ENCODE measurements around the gene AKAP11. TPM values are rescaled to one million over a fixed set of nuclear protein-coding genes. Genes with fewer than 3 reads are reported as not detected.
A peak's percentile ranks its signal among the peaks of the same experiment; 100 is the strongest.
"Not testable (repeated sequence)": the region's sequence is repeated elsewhere in the genome, so short reads cannot be mapped to it uniquely, and the experiment has no call there.

Gene AKAP11
- 20.3 TPM for total RNA-seq

- Histone ChIP-seq H3K4me1 (ENCODE audit: insufficient read depth, low read length) (peaks cover 42% of the 10 kb centered on the region), H3K9me3 (ENCODE audit: low read depth, low read length) (no peaks in the 10 kb centered on the region), H3K4me3 (ENCODE audit: low read length) (peak within 1 kb of the TSS; percentile 67), H3K27me3 (ENCODE audit: insufficient read depth, low read length) (no peaks in the 10 kb centered on the region)
Observed at GRCh38 chr13:42272115-42272803, at the start of gene AKAP11. Gene AKAP11 (plus strand): TSS chr13:42272152. CDS start chr13:42286349, 14,197 bp downstream.

- no peaks in the 10 kb centered on the region for H3K9me3 ChIP-seq (ENCODE audit: low read depth, low read length)
- no peaks in the 10 kb centered on the region for H3K27me3 ChIP-seq (ENCODE audit: insufficient read depth, low read length)
- H3K4me1 ChIP-seq (ENCODE audit: insufficient read depth, low read length), result no peaks in the 10 kb centered on the region
- no peak overlapping the region for H3K4me3 ChIP-seq (ENCODE audit: low read length)
Observed at GRCh38 chr13:42223681-42224080, 48.3 kb upstream of the AKAP11 start.

GRCh38 chr13:42225051-42225450 lies 46.9 kb upstream of the AKAP11 start:
- H3K27me3 ChIP-seq (ENCODE audit: insufficient read depth, low read length), result no peaks in the 10 kb centered on the region
- H3K9me3 ChIP-seq (ENCODE audit: low read depth, low read length), result no peaks in the 10 kb centered on the region
- no peak overlapping the region for H3K4me3 ChIP-seq (ENCODE audit: low read length)
- no peaks in the 10 kb centered on the region for H3K4me1 ChIP-seq (ENCODE audit: insufficient read depth, low read length)

- H3K4me3 ChIP-seq (ENCODE audit: low read length); H3K27me3 ChIP-seq (ENCODE audit: insufficient read depth, low read length); H3K9me3 ChIP-seq (ENCODE audit: low read depth, low read length); H3K4me1 ChIP-seq (ENCODE audit: insufficient read depth, low read length): not testable (repeated sequence)
Observed at GRCh38 chr13:42226759-42227158, 45.2 kb upstream of the AKAP11 start.

- Histone ChIP-seq H3K9me3 (ENCODE audit: low read depth, low read length) (no peaks in the 10 kb centered on the region), H3K4me3 (ENCODE audit: low read length) (no peak overlapping the region), H3K4me1 (ENCODE audit: insufficient read depth, low read length) (no peaks in the 10 kb centered on the region), H3K27me3 (ENCODE audit: insufficient read depth, low read length) (no peaks in the 10 kb centered on the region)
Observed at GRCh38 chr13:42228527-42228926, 43.4 kb upstream of the AKAP11 start.

- H3K9me3 ChIP-seq (ENCODE audit: low read depth, low read length), result no peaks in the 10 kb centered on the region
- no peaks in the 10 kb centered on the region for H3K4me1 ChIP-seq (ENCODE audit: insufficient read depth, low read length)
- H3K27me3 ChIP-seq (ENCODE audit: insufficient read depth, low read length), result no peaks in the 10 kb centered on the region
- no peak overlapping the region for H3K4me3 ChIP-seq (ENCODE audit: low read length)
Observed at GRCh38 chr13:42229287-42229686, 42.7 kb upstream of the AKAP11 start.

GRCh38 chr13:42232671-42233070 lies 39.3 kb upstream of the AKAP11 start:
- Histone ChIP-seq H3K4me1 (ENCODE audit: insufficient read depth, low read length) (no peaks in the 10 kb centered on the region), H3K4me3 (ENCODE audit: low read length) (no peak overlapping the region), H3K9me3 (ENCODE audit: low read depth, low read length) (no peaks in the 10 kb centered on the region), H3K27me3 (ENCODE audit: insufficient read depth, low read length) (no peaks in the 10 kb centered on the region)

GRCh38 chr13:42233726-42234125 lies 38.2 kb upstream of the AKAP11 start:
- no peaks in the 10 kb centered on the region for H3K4me1 ChIP-seq (ENCODE audit: insufficient read depth, low read length)
- H3K4me3 ChIP-seq (ENCODE audit: low read length), result no peak overlapping the region
- no peaks in the 10 kb centered on the region for H3K27me3 ChIP-seq (ENCODE audit: insufficient read depth, low read length)
- no peaks in the 10 kb centered on the region for H3K9me3 ChIP-seq (ENCODE audit: low read depth, low read length)

GRCh38 chr13:42239161-42239560 lies 32.8 kb upstream of the AKAP11 start:
- H3K4me3 ChIP-seq (ENCODE audit: low read length), result no peak overlapping the region

GRCh38 chr13:42239644-42240043 lies 32.3 kb upstream of the AKAP11 start:
- Histone ChIP-seq H3K27me3 (ENCODE audit: insufficient read depth, low read length) (no peaks in the 10 kb centered on the region), H3K4me3 (ENCODE audit: low read length) (no peak overlapping the region), H3K9me3 (ENCODE audit: low read depth, low read length) (no peaks in the 10 kb centered on the region), H3K4me1 (ENCODE audit: insufficient read depth, low read length) (no peaks in the 10 kb centered on the region)

More at GRCh38 chr13:42239161-42239560, 32.8 kb upstream of the AKAP11 start:
- H3K27me3 ChIP-seq (ENCODE audit: insufficient read depth, low read length), result no peaks in the 10 kb centered on the region
- H3K4me1 ChIP-seq (ENCODE audit: insufficient read depth, low read length), result no peaks in the 10 kb centered on the region
- H3K9me3 ChIP-seq (ENCODE audit: low read depth, low read length), result no peaks in the 10 kb centered on the region

- H3K4me3 ChIP-seq (ENCODE audit: low read length), result no peak overlapping the region
- H3K4me1 ChIP-seq (ENCODE audit: insufficient read depth, low read length), result no peaks in the 10 kb centered on the region
- no peaks in the 10 kb centered on the region for H3K9me3 ChIP-seq (ENCODE audit: low read depth, low read length)
- no peaks in the 10 kb centered on the region for H3K27me3 ChIP-seq (ENCODE audit: insufficient read depth, low read length)
Observed at GRCh38 chr13:42246541-42246940, 25.4 kb upstream of the AKAP11 start.

- Histone ChIP-seq H3K27me3 (ENCODE audit: insufficient read depth, low read length) (no peaks in the 10 kb centered on the region), H3K4me3 (ENCODE audit: low read length) (no peak overlapping the region), H3K9me3 (ENCODE audit: low read depth, low read length) (no peaks in the 10 kb centered on the region), H3K4me1 (ENCODE audit: insufficient read depth, low read length) (no peaks in the 10 kb centered on the region)
Observed at GRCh38 chr13:42247883-42248282, 24.1 kb upstream of the AKAP11 start.

GRCh38 chr13:42255886-42256285 lies 16.1 kb upstream of the AKAP11 start:
- Histone ChIP-seq H3K4me3 (ENCODE audit: low read length) (no peak overlapping the region), H3K9me3 (ENCODE audit: low read depth, low read length) (no peaks in the 10 kb centered on the region), H3K4me1 (ENCODE audit: insufficient read depth, low read length) (no peaks in the 10 kb centered on the region), H3K27me3 (ENCODE audit: insufficient read depth, low read length) (no peaks in the 10 kb centered on the region)

- no peaks in the 10 kb centered on the region for H3K4me1 ChIP-seq (ENCODE audit: insufficient read depth, low read length)
- no peak overlapping the region for H3K4me3 ChIP-seq (ENCODE audit: low read length)
- H3K27me3 ChIP-seq (ENCODE audit: insufficient read depth, low read length), result no peaks in the 10 kb centered on the region
- no peaks in the 10 kb centered on the region for H3K9me3 ChIP-seq (ENCODE audit: low read depth, low read length)
Observed at GRCh38 chr13:42258747-42259146, 13.2 kb upstream of the AKAP11 start.

GRCh38 chr13:42259515-42259914 lies 12.4 kb upstream of the AKAP11 start:
- Histone ChIP-seq H3K4me1 (ENCODE audit: insufficient read depth, low read length) (no peaks in the 10 kb centered on the region), H3K27me3 (ENCODE audit: insufficient read depth, low read length) (no peaks in the 10 kb centered on the region), H3K9me3 (ENCODE audit: low read depth, low read length) (no peaks in the 10 kb centered on the region), H3K4me3 (ENCODE audit: low read length) (no peak overlapping the region)

GRCh38 chr13:42260903-42261654 lies 10.9 kb upstream of the AKAP11 start:
- H3K27me3 ChIP-seq (ENCODE audit: insufficient read depth, low read length), result no peaks in the 10 kb centered on the region
- no peaks in the 10 kb centered on the region for H3K4me1 ChIP-seq (ENCODE audit: insufficient read depth, low read length)
- H3K4me3 ChIP-seq (ENCODE audit: low read length), result no peak overlapping the region
- H3K9me3 ChIP-seq (ENCODE audit: low read depth, low read length), result no peaks in the 10 kb centered on the region
